A549 (cell line): Measurements from ENCODE around the gene HNMT. TPM values are rescaled to one million over a fixed set of nuclear protein-coding genes. Genes with fewer than 3 reads are reported as not detected.

ENCODE experiments used
- ATAC-seq, 2 experiments: fragments of 200-7000 bp in 1 of 2; fragments of >200 bp in 1 of 2; cut with Nextera tagmentation in 1 of 2; cut with Tn5 transposase in 1 of 2; 3 replicates each; pipeline versions ENCODE4 v1.8.0 to v1.9.1; 2018 to 2020; ENCODE audit warnings: mild to moderate bottlenecking in 1 of 2, moderate library complexity in 1 of 2
- CTCF ChIA-PET: fragments of 300-600 bp; sonication (Branson Sonifier 250); formaldehyde crosslinking; extraction: SDS; loops from one replicate; lab custom pipeline; 2021; ENCODE audit warnings: antibody characterized with exemption, inconsistent platforms; lab: Yijun Ruan, JAX
- POLR2A ChIA-PET: fragments of 350-600 bp; formaldehyde crosslinking; extraction: SDS; loops from one replicate; lab custom pipeline; 2021; ENCODE audit warnings: antibody characterized with exemption, inconsistent platforms; lab: Yijun Ruan, JAX
- DNase-seq, 2 experiments: peaks; one replicate each; pipeline versions ENCODE4 v3.0.0 to v3.0.0-alpha.2; 2011 to 2016; ENCODE audit warnings: low read depth in 1 of 2, low spot score in 1 of 2
- FAIRE-seq: peaks from 2 replicates; lab custom pipeline; 2011; peaks lifted over from hg19 to GRCh38; lab: Jason Lieb, UNC
- H3K27ac ChIP-seq, 2 experiments: fragments of >200 bp; sonication (Bioruptor Twin); formaldehyde crosslinking; 3 replicates each; pipeline ENCODE4 v1.5.1; 2016 to 2017
- H3K4me1 ChIP-seq: fragments of >200 bp; sonication (Bioruptor Twin); formaldehyde crosslinking; 3 replicates; pipeline ENCODE4 v1.6.1; 2016
- H3K4me2 ChIP-seq: fragments of >200 bp; sonication (Bioruptor Twin); formaldehyde crosslinking; 3 replicates; pipeline ENCODE4 v1.6.1; 2016
- H3K4me3 ChIP-seq: fragments of >200 bp; sonication (Bioruptor Twin); formaldehyde crosslinking; 3 replicates; pipeline ENCODE4 v1.5.1; 2016
- H3K9me3 ChIP-seq: fragments of >200 bp; sonication (Bioruptor Twin); formaldehyde crosslinking; 3 replicates; pipeline ENCODE4 v1.6.1; 2016
- BHLHE40 ChIP-seq: IDR thresholded peaks from 2 replicates; pipeline ENCODE4 v1.6.1; 2012; ENCODE audit warnings: low read depth, low read length, inconsistent platforms
- CEBPB ChIP-seq, 2 experiments: fragments of >200 bp in 1 of 2; sonication (Bioruptor Twin) in 1 of 2; formaldehyde crosslinking in 1 of 2; IDR thresholded peaks; 2 replicates each; pipeline ENCODE4 v1.6.1; 2012 to 2016
- CHD4 ChIP-seq: fragments of 200-600 bp; sonication (generic); IDR thresholded peaks from 2 replicates; pipeline ENCODE4 v1.6.1; 2016; ENCODE audit warnings: antibody characterized with exemption, mild to moderate bottlenecking, borderline replicate concordance
- EHMT2 ChIP-seq: fragments of 200-600 bp; sonication (generic); IDR thresholded peaks from 2 replicates; pipeline ENCODE4 v1.6.1; 2016; ENCODE audit warnings: antibody characterized with exemption, low read depth, mild to moderate bottlenecking, moderate library complexity
- EP300 ChIP-seq, 2 experiments: fragments of >200 bp; sonication (Bioruptor Twin); formaldehyde crosslinking; IDR thresholded peaks; 2 replicates in 1 of 2; 3 replicates in 1 of 2; pipeline ENCODE4 v1.6.1; 2016 to 2017
- ESRRA ChIP-seq: fragments of 150-350 bp; IDR thresholded peaks from 2 replicates; pipeline ENCODE4 v1.6.1; 2014; ENCODE audit warnings: mild to moderate bottlenecking, low read length, borderline replicate concordance
- FOSB ChIP-seq: fragments of 250-450 bp; sonication (Bioruptor Pico); IDR thresholded peaks from 2 replicates; pipeline ENCODE4 v1.5.0; 2020; ENCODE audit warnings: mild to moderate bottlenecking, moderate library complexity
- FOSL2 ChIP-seq, 2 experiments: fragments of 450-650 bp in 1 of 2; fragments of >200 bp in 1 of 2; sonication (Bioruptor Twin) in 1 of 2; formaldehyde crosslinking; IDR thresholded peaks; 2 replicates each; pipeline versions ENCODE4 v1.5.0 to v1.6.1; 2016 to 2020; ENCODE audit warnings: mild to moderate bottlenecking in 1 of 2, moderate library complexity in 1 of 2
- FOXS1 ChIP-seq: fragments of 250-450 bp; sonication (Bioruptor Pico); IDR thresholded peaks from 2 replicates; pipeline ENCODE4 v1.5.0; 2020; ENCODE audit warnings: mild to moderate bottlenecking, moderate library complexity
- GATA3 ChIP-seq: IDR thresholded peaks from 2 replicates; pipeline ENCODE4 v1.6.1; 2012; ENCODE audit warnings: borderline replicate concordance
- HOXA7 ChIP-seq: fragments of 250-450 bp; sonication (Bioruptor Pico); IDR thresholded peaks from 2 replicates; pipeline ENCODE4 v1.5.0; 2020; ENCODE audit warnings: mild to moderate bottlenecking, moderate library complexity
- HOXB5 ChIP-seq: fragments of 250-450 bp; sonication (Bioruptor Pico); IDR thresholded peaks from 2 replicates; pipeline ENCODE4 v1.5.0; 2020; ENCODE audit warnings: mild to moderate bottlenecking, moderate library complexity
- JUN ChIP-seq, 2 experiments: fragments of >200 bp; sonication (Bioruptor Twin); formaldehyde crosslinking; IDR thresholded peaks; 2 replicates in 1 of 2; 3 replicates in 1 of 2; pipeline ENCODE4 v1.6.1; 2016 to 2017
- JUNB ChIP-seq: fragments of >200 bp; sonication (Bioruptor Twin); formaldehyde crosslinking; IDR thresholded peaks from 2 replicates; pipeline ENCODE4 v1.6.1; 2016
- KDM1A ChIP-seq: fragments of 200-600 bp; sonication (generic); IDR thresholded peaks from 2 replicates; pipeline ENCODE4 v1.6.1; 2016; ENCODE audit warnings: low read depth, mild to moderate bottlenecking
- KDM5A ChIP-seq: fragments of 200-600 bp; sonication (generic); IDR thresholded peaks from 2 replicates; pipeline ENCODE4 v1.6.1; 2016; ENCODE audit warnings: antibody characterized with exemption, mild to moderate bottlenecking
- MAFK ChIP-seq: fragments of 450-650 bp; IDR thresholded peaks from 2 replicates; pipeline ENCODE4 v1.6.1; 2014; ENCODE audit not compliant: partially characterized antibody
- NFE2L2 ChIP-seq: fragments of 150-350 bp; conservative IDR thresholded peaks from 2 replicates; pipeline ENCODE4 v1.6.1; 2014; ENCODE audit warnings: low read length
- POLR2AphosphoS2 ChIP-seq: conservative IDR thresholded peaks from 2 replicates; pipeline ENCODE4 v1.6.1; 2012; ENCODE audit warnings: low read length, improper control_type of control experiment, inconsistent platforms
- RAD21 ChIP-seq, 2 experiments: fragments of >200 bp in 1 of 2; sonication (Bioruptor Twin) in 1 of 2; formaldehyde crosslinking in 1 of 2; IDR thresholded peaks in 1 of 2; conservative IDR thresholded peaks in 1 of 2; 2 replicates in 1 of 2; 3 replicates in 1 of 2; pipeline ENCODE4 v1.6.1; 2012 to 2018; ENCODE audit warnings: inconsistent platforms in 1 of 2
- SREBF2 ChIP-seq: fragments of 450-650 bp; IDR thresholded peaks from 2 replicates; pipeline ENCODE4 v1.6.1; 2014; ENCODE audit warnings: mild to moderate bottlenecking, moderate library complexity
- TP53 ChIP-seq: fragments of 250-450 bp; sonication (Bioruptor Pico); IDR thresholded peaks from 2 replicates; pipeline ENCODE4 v1.5.0; 2021; ENCODE audit warnings: mild to moderate bottlenecking, moderate library complexity
- ZC3H11A ChIP-seq: fragments of 450-650 bp; IDR thresholded peaks from 2 replicates; pipeline ENCODE4 v1.6.1; 2014; ENCODE audit warnings: antibody characterized with exemption, mild to moderate bottlenecking
- ZNF302 ChIP-seq: fragments of 250-450 bp; sonication (Bioruptor Pico); IDR thresholded peaks from 2 replicates; pipeline ENCODE4 v1.9.0; 2021; ENCODE audit warnings: inconsistent platforms, mild to moderate bottlenecking, moderate library complexity
- WGBS: methylation state at CpG from one replicate; pipeline ENCODE4 v1.1.6; 2017; ENCODE audit errors: missing lambda C conversion rate; 5-methylcytosine and 5-hydroxymethylcytosine counted together
- polyA plus RNA-seq, 4 experiments: library from polyadenylated mRNA; depleted of rRNA in 3 of 4; stranded (reverse); fragments of >200 nt; fragmentation: RNase III in 1 of 4; extraction: RNeasy Plus Mini Kit Qiagen cat#74134 plus additional on column Dnase treatment in 1 of 4; gene quantifications; 2 replicates in 3 of 4; 3 replicates in 1 of 4; pipeline ENCODE4 v1.2.3, GENCODE V29; 2011 to 2017
- TF ChIP-seq, protein P1 (sequence below): fragments of >200 bp; sonication (Bioruptor Twin); formaldehyde crosslinking; IDR thresholded peaks from 2 replicates; pipeline ENCODE4 v1.6.1; 2016
- TF ChIP-seq, protein P2 (sequence below): fragments of 250-450 bp; sonication (Bioruptor Pico); IDR thresholded peaks from 2 replicates; pipeline ENCODE4 v1.5.0; 2021; ENCODE audit warnings: mild to moderate bottlenecking, moderate library complexity, borderline replicate concordance
- TF ChIP-seq, protein P3 (sequence below): IDR thresholded peaks from 2 replicates; pipeline ENCODE4 v1.6.1; 2012; ENCODE audit warnings: low read depth, borderline replicate concordance
- TF ChIP-seq, protein P4 (sequence below): IDR thresholded peaks from 2 replicates; pipeline ENCODE4 v1.6.1; 2012
- TF ChIP-seq, protein P5 (sequence below): fragments of 250-450 bp; sonication (Bioruptor Pico); IDR thresholded peaks from 2 replicates; pipeline ENCODE4 v1.5.0; 2020; ENCODE audit warnings: low read depth, mild to moderate bottlenecking, moderate library complexity

HNMT gene
- polyA plus RNA-seq, 2 of the 4 experiments (the other 2 are of a cell fraction) = 1.5 to 5.5 TPM

DNA sequence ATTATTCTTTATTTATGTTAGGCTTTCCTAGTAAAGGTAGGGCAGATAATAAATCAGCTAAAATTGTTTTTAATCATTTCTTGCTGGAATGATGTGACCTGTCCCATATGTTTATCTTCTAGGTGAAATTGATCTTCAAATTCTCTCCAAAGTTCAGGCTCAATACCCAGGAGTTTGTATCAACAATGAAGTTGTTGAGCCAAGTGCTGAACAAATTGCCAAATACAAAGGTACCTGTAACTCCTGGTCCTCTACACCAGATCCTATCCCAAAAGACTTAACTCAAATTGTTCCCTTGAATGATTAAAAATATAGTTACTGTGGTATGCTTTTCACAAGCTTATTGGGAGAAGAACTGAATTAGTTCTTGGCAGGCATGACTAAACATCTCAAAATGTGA is 36.5 kb downstream of the HNMT start:
- no peak overlapping the region for H3K4me2 ChIP-seq
- CTCF ChIA-PET = no interaction called here
- POLR2A ChIA-PET = no interaction called here
- H3K9me3 ChIP-seq = no peaks in the 10 kb centered on the region
- no peak for FAIRE-seq
- no peaks in the 10 kb centered on the region for H3K4me1 ChIP-seq
- H3K27ac ChIP-seq = no peak overlapping the region
- H3K4me3 ChIP-seq = no peak overlapping the region
- no peak for TF ChIP-seq HOXA7 (CRISPR knock-in tag)
- no peak for TF ChIP-seq ZNF302 (CRISPR knock-in tag)
- no peak for TF ChIP-seq JUN (IDR thresholded peaks at IDR 0.05)
- no peak for TF ChIP-seq TP53
- TF ChIP-seq CEBPB (IDR thresholded peaks at IDR 0.05) = no peak
- TF ChIP-seq, protein P1, sequence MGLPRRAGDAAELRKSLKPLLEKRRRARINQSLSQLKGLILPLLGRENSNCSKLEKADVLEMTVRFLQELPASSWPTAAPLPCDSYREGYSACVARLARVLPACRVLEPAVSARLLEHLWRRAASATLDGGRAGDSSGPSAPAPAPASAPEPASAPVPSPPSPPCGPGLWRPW = no peak
- TF ChIP-seq ZC3H11A = no peak
- TF ChIP-seq POLR2AphosphoS2 = no peak
- TF ChIP-seq NFE2L2 = no peak
- no peak for TF ChIP-seq HOXB5 (CRISPR knock-in tag)
- TF ChIP-seq GATA3 = no peak
- no peak for TF ChIP-seq ESRRA
- TF ChIP-seq FOXS1 = no peak
- no peak for TF ChIP-seq BHLHE40
- TF ChIP-seq, protein P2, sequence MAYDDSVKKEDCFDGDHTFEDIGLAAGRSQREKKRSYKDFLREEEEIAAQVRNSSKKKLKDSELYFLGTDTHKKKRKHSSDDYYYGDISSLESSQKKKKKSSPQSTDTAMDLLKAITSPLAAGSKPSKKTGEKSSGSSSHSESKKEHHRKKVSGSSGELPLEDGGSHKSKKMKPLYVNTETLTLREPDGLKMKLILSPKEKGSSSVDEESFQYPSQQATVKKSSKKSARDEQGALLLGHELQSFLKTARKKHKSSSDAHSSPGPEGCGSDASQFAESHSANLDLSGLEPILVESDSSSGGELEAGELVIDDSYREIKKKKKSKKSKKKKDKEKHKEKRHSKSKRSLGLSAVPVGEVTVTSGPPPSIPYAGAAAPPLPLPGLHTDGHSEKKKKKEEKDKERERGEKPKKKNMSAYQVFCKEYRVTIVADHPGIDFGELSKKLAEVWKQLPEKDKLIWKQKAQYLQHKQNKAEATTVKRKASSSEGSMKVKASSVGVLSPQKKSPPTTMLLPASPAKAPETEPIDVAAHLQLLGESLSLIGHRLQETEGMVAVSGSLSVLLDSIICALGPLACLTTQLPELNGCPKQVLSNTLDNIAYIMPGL (CRISPR knock-in tag) = no peak
- no peak for TF ChIP-seq CHD4
- TF ChIP-seq KDM5A = no peak
- TF ChIP-seq, protein P3, sequence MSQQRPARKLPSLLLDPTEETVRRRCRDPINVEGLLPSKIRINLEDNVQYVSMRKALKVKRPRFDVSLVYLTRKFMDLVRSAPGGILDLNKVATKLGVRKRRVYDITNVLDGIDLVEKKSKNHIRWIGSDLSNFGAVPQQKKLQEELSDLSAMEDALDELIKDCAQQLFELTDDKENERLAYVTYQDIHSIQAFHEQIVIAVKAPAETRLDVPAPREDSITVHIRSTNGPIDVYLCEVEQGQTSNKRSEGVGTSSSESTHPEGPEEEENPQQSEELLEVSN = no peak
- no peak for TF ChIP-seq EP300 (IDR thresholded peaks at IDR 0.05)
- no peak for TF ChIP-seq KDM1A
- TF ChIP-seq, all 56 proteins: peak for 0
- DNase-seq (no peak), ATAC-seq (no peak)

DNA sequence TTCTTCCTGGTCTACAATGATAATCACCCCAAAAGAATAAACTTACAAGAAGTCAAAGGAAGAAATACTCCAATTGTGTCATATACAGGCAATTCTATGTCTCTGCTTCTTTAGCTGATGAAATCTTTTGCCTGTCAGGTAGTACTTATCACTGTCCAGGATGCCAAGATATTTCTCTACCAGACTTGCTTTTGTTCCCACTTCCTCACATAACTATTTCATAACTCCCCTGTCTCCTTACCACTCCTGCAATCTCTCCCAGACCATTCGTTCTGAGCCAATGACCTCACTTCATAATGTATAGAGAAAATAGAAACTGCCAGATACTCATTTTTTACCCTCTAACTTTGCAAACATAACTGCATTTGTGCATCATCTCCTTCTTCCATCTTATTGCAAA is 39.1 kb downstream of the HNMT start:
- 50% methylated on average over 1 of the region's 1 CpG for WGBS

More for the DNA sequence above, 39.1 kb downstream of the HNMT start:
- no peak for FAIRE-seq
- H3K4me3 ChIP-seq = no peak overlapping the region
- H3K27ac ChIP-seq = no peak overlapping the region
- no peak overlapping the region for H3K4me2 ChIP-seq
- DNase-seq = no peak
- TF ChIP-seq, protein P4, sequence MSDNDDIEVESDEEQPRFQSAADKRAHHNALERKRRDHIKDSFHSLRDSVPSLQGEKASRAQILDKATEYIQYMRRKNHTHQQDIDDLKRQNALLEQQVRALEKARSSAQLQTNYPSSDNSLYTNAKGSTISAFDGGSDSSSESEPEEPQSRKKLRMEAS = no peak
- TF ChIP-seq JUNB (no peak), CEBPB (IDR thresholded peaks at IDR 0.05) (no peak), RAD21 (conservative IDR thresholded peaks at IDR 0.05 in 1 of 2, IDR thresholded peaks at IDR 0.05 in 1 of 2) (no peak), SREBF2 (no peak), EP300 (IDR thresholded peaks at IDR 0.05) (no peak), EHMT2 (no peak), CHD4 (no peak), MAFK (no peak), GATA3 (no peak), FOSB (CRISPR knock-in tag) (no peak), FOSL2 (IDR thresholded peaks at IDR 0.05) (no peak), FOSL2 (CRISPR knock-in tag; IDR thresholded peaks at IDR 0.05) (no peak)
- TF ChIP-seq, protein P5, sequence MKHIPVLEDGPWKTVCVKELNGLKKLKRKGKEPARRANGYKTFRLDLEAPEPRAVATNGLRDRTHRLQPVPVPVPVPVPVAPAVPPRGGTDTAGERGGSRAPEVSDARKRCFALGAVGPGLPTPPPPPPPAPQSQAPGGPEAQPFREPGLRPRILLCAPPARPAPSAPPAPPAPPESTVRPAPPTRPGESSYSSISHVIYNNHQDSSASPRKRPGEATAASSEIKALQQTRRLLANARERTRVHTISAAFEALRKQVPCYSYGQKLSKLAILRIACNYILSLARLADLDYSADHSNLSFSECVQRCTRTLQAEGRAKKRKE = no peak
- TF ChIP-seq, protein P1 = no peak
- H3K4me1 ChIP-seq = no peaks in the 10 kb centered on the region
- ChIA-PET POLR2A (no interaction called here), CTCF (no interaction called here)
- no peaks in the 10 kb centered on the region for H3K9me3 ChIP-seq
- no peak for ATAC-seq
